Sigmoid colon (tissue), 4 donors: ENCODE results near the gene KDR.

Experiments
- EP300 ChIP-seq, 4 donors: sonication (generic); formaldehyde crosslinking; IDR thresholded peaks; one replicate each; pipeline ENCODE4 v1.6.1; 2017; ENCODE audit warnings: antibody characterized with exemption in 4 of 4
- POLR2A ChIP-seq, 2 donors: fragments of 450-650 bp; IDR thresholded peaks; one replicate each; pipeline ENCODE4 v1.6.1; 2016; ENCODE audit warnings: antibody characterized with exemption in 2 of 2, mild to moderate bottlenecking in 2 of 2, moderate library complexity in 2 of 2
- POLR2AphosphoS5 ChIP-seq, 4 donors: sonication (generic); formaldehyde crosslinking; IDR thresholded peaks; one replicate each; pipeline ENCODE4 v1.6.1; 2017; ENCODE audit warnings: antibody characterized with exemption in 4 of 4
- TF ChIP-seq, protein P1 (sequence below), 4 experiments: fragments of 450-650 bp in 3 of 4; fragments of 200-600 bp in 1 of 4; IDR thresholded peaks; one replicate each; pipeline ENCODE4 v1.5.1; 2016 to 2019; ENCODE audit warnings: antibody characterized with exemption in 4 of 4, mild to moderate bottlenecking in 3 of 4, moderate library complexity in 2 of 4

DNA sequence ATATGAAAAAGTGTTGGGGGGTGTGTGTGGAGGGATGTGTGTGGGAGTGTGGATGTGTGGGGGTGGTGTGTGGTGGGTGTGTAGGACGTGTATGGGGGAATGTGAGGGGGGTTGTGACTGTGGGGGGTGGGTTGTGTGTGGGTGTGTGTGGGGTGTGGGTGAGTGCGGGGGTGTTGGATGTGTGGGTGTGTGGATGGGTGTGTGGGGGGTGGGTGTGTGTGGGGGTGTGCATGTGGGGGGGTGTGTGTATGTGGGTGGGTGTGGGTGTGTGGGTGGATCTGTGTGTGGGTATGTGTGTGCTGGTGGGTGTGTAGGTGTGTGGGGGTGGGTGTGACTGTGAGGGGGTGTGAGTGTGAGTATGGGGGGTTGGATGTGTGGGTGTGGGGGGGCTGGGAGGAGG lies 47.8 kb downstream of the KDR start:
- TF ChIP-seq, protein P1, sequence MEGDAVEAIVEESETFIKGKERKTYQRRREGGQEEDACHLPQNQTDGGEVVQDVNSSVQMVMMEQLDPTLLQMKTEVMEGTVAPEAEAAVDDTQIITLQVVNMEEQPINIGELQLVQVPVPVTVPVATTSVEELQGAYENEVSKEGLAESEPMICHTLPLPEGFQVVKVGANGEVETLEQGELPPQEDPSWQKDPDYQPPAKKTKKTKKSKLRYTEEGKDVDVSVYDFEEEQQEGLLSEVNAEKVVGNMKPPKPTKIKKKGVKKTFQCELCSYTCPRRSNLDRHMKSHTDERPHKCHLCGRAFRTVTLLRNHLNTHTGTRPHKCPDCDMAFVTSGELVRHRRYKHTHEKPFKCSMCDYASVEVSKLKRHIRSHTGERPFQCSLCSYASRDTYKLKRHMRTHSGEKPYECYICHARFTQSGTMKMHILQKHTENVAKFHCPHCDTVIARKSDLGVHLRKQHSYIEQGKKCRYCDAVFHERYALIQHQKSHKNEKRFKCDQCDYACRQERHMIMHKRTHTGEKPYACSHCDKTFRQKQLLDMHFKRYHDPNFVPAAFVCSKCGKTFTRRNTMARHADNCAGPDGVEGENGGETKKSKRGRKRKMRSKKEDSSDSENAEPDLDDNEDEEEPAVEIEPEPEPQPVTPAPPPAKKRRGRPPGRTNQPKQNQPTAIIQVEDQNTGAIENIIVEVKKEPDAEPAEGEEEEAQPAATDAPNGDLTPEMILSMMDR (IDR thresholded peaks at IDR 0.05) = no peak
- TF ChIP-seq POLR2A (IDR thresholded peaks at IDR 0.05) (no peak), POLR2AphosphoS5 (IDR thresholded peaks at IDR 0.05) (no peak), EP300 (IDR thresholded peaks at IDR 0.05) (no peak)
